Mesothelial cell of epicardium (in vitro differentiated cells): Measurements from ENCODE around the gene BCAR1. TPM values are rescaled to one million over a fixed set of nuclear protein-coding genes. Genes with fewer than 3 reads are reported as not detected.

Experiments
- DNase-seq, 2 experiments: peaks; one replicate each; pipeline ENCODE4 v3.0.0; 2021; ENCODE audit warnings: low spot score in 2 of 2; ENCODE audit not compliant: unreplicated experiment in 2 of 2
- H3K27ac Mint-ChIP-seq: 2 replicates; pipeline ENCODE4 v1.8.0; 2021; ENCODE audit warnings: mixed read lengths
- H3K27me3 Mint-ChIP-seq: 2 replicates; pipeline ENCODE4 v1.8.0; 2021; ENCODE audit warnings: low read depth, mixed read lengths
- H3K36me3 Mint-ChIP-seq: 2 replicates; pipeline ENCODE4 v1.8.0; 2021; ENCODE audit warnings: mixed read lengths
- H3K4me1 Mint-ChIP-seq: 2 replicates; pipeline ENCODE4 v1.8.0; 2021; ENCODE audit warnings: mixed read lengths
- H3K4me3 Mint-ChIP-seq: 2 replicates; pipeline ENCODE4 v1.8.0; 2021; ENCODE audit warnings: mild to moderate bottlenecking, moderate library complexity, mixed read lengths
- H3K9me3 Mint-ChIP-seq: 2 replicates; pipeline ENCODE4 v1.8.0; 2021; ENCODE audit warnings: mixed read lengths
- CTCF ChIP-seq: fragments of 200-600 bp; sonication (generic); IDR thresholded peaks from one replicate; pipeline ENCODE4 v1.5.0; 2021; ENCODE audit warnings: antibody characterized with exemption; ENCODE audit not compliant: unreplicated experiment
- total RNA-seq: library from RNA; stranded (reverse); gene quantifications from 3 replicates; pipeline ENCODE4 v1.2.1, GENCODE V29; 2021

BCAR1 gene
- total RNA-seq, 1 donor from 2014 or later, result 95.9 TPM

DNA sequence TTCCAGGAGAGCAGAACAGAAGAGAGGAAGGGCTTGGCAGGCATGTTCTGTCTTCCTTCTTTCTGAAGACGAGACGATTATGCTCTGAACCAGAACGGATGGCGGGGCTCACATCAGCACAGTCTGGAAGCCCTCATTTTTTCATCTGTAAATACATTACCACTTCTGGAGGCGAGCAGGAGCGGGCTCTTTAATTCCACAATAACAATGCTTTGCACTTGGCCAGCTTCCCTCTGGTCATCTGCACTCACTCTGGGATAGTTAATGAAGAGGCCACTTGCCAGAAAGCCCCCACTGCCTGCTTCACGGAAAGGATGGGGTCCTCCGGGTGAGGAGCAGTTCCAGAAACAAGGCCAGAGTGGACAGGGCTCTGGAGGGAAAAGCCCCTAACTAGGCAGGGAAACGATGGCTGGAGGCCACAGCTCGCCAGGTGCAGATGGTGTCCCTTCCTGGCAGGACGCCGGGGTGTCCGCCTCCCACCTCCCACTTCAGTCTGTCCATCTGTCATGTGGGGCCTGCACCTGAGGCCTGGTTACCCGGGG, 13.1 kb upstream of the BCAR1 start:
- Mint-ChIP-seq H3K4me3 (peak overlapping the region; percentile 81), H3K27me3 (no peaks in the 10 kb centered on the region), H3K36me3 (no peaks in the 10 kb centered on the region), H3K9me3 (no peaks in the 10 kb centered on the region), H3K27ac (peak overlapping the region; percentile 92), H3K4me1 (peaks cover 43% of the 10 kb centered on the region)
- no peak for TF ChIP-seq CTCF
- DNase-seq, result no peak

GRCh38 chr16:75263963-75264445, 12.6 kb upstream of the BCAR1 start:
- H3K27me3 Mint-ChIP-seq, result no peaks in the 10 kb centered on the region
- peak overlapping the region; percentile 81 for H3K4me3 Mint-ChIP-seq
- no peaks in the 10 kb centered on the region for H3K9me3 Mint-ChIP-seq
- DNase-seq, result no peak
- no peak for TF ChIP-seq CTCF
- no peaks in the 10 kb centered on the region for H3K36me3 Mint-ChIP-seq
- peak overlapping the region; percentile 92 for H3K27ac Mint-ChIP-seq
- H3K4me1 Mint-ChIP-seq, result peaks cover 41% of the 10 kb centered on the region

DNA sequence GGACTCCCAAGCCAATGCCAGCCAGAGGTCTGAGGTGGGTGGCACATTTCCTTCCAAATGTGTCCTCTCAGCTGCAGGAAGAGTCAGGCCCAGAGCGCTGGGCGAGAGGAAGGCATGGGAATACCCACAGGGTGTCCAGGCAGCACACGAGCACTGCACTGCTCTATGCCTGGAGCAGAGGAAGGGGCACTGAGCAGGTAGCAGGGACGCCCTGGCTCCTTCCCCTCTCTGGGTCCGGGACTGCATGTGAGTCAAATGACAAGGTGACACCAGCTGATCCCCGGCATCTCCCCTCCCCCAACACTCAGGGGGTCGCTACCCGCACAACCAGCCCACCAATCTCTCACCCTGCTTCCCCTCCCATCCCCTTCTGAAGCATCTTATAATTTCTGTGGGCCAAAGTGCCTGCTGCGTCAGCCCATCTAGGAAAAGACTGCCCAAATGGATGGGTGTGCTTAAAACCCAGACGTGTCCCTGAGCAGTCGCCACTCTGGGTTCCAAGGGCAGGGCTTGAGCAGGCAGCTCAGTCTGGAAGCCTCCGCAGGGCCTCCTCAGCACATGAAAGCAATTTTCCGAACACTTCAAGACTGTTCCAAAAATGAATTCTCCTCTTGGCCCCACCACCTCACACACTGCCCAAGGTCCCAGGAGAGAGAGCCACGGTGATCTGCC, 12.0 kb upstream of the BCAR1 start:
- Mint-ChIP-seq H3K4me3 (peak overlapping the region; percentile 81), H3K9me3 (no peaks in the 10 kb centered on the region), H3K4me1 (peaks cover 46% of the 10 kb centered on the region), H3K27me3 (no peaks in the 10 kb centered on the region), H3K36me3 (no peaks in the 10 kb centered on the region), H3K27ac (peak overlapping the region; percentile 92)
- no peak for DNase-seq
- no peak for TF ChIP-seq CTCF

- Mint-ChIP-seq H3K4me1 (peaks cover 53% of the 10 kb centered on the region), H3K27me3 (no peaks in the 10 kb centered on the region), H3K9me3 (no peaks in the 10 kb centered on the region), H3K36me3 (no peaks in the 10 kb centered on the region), H3K27ac (peak overlapping the region; percentile 28), H3K4me3 (peak overlapping the region; percentile 31)
- TF ChIP-seq CTCF, result no peak
- DNase-seq, result no peak
These were observed 11.3 kb upstream of the BCAR1 start for GRCh38 chr16:75262800-75263127.

GRCh38 chr16:75262104-75262799, 10.8 kb upstream of the BCAR1 start:
- Mint-ChIP-seq H3K4me3 (no peak overlapping the region), H3K9me3 (no peaks in the 10 kb centered on the region), H3K4me1 (peaks cover 57% of the 10 kb centered on the region), H3K27ac (peak overlapping the region; percentile 28), H3K36me3 (no peaks in the 10 kb centered on the region), H3K27me3 (no peaks in the 10 kb centered on the region)
- DNase-seq, result no peak
- no peak for TF ChIP-seq CTCF
